Activated CD8-positive, alpha-beta T cell treated with anti-CD3 and anti-CD28 coated beads, Interleukin-2, amount 10 ng/mL, durations not matched to agents 7 days and 5 days (primary cell): ENCODE results near the gene TBC1D17. TPM values are rescaled to one million over a fixed set of nuclear protein-coding genes. Genes with fewer than 3 reads are reported as not detected.

Experiments
- ATAC-seq: fragments of 150-1000 bp; cut with Tn5 transposase; one replicate; pipeline ENCODE4 v1.10.0; 2021; ENCODE audit warnings: moderate library complexity
- CTCF ChIA-PET: fragments of 350-600 bp; sonication (Branson Sonifier 250); formaldehyde crosslinking; loops from one replicate; lab custom pipeline; 2021; ENCODE audit warnings: antibody characterized with exemption; lab: Charles Lee
- POLR2A ChIA-PET: fragments of 350-600 bp; sonication (Branson Sonifier 250); formaldehyde crosslinking; loops from one replicate; lab custom pipeline; 2021; ENCODE audit warnings: antibody characterized with exemption; lab: Charles Lee
- DNase-seq: peaks from one replicate; pipeline ENCODE4 v3.0.0-alpha.2; 2020
- H3K27ac Mint-ChIP-seq: one replicate; pipeline ENCODE4 v1.8.0; 2021; ENCODE audit warnings: mild to moderate bottlenecking, mixed read lengths
- H3K27me3 Mint-ChIP-seq: one replicate; pipeline ENCODE4 v1.8.0; 2021; ENCODE audit warnings: low read depth, mixed read lengths
- H3K36me3 Mint-ChIP-seq: one replicate; pipeline ENCODE4 v1.8.0; 2021; ENCODE audit warnings: low read depth, mixed read lengths
- H3K4me1 Mint-ChIP-seq: one replicate; pipeline ENCODE4 v1.8.0; 2021; ENCODE audit warnings: low read depth, mixed read lengths
- H3K4me3 Mint-ChIP-seq: one replicate; pipeline ENCODE4 v1.8.0; 2021; ENCODE audit warnings: mild to moderate bottlenecking, mixed read lengths
- H3K9me3 Mint-ChIP-seq: one replicate; pipeline ENCODE4 v1.8.0; 2022; ENCODE audit warnings: mixed read lengths; ENCODE audit not compliant: insufficient read depth
- total RNA-seq, 2 experiments: library from RNA; stranded (reverse); gene quantifications; one replicate each; pipeline ENCODE4 v1.2.3, GENCODE V29; 2021

TBC1D17 gene
- total RNA-seq, 2 experiments from 2014 or later, result 28.6 to 30.8 TPM

DNA sequence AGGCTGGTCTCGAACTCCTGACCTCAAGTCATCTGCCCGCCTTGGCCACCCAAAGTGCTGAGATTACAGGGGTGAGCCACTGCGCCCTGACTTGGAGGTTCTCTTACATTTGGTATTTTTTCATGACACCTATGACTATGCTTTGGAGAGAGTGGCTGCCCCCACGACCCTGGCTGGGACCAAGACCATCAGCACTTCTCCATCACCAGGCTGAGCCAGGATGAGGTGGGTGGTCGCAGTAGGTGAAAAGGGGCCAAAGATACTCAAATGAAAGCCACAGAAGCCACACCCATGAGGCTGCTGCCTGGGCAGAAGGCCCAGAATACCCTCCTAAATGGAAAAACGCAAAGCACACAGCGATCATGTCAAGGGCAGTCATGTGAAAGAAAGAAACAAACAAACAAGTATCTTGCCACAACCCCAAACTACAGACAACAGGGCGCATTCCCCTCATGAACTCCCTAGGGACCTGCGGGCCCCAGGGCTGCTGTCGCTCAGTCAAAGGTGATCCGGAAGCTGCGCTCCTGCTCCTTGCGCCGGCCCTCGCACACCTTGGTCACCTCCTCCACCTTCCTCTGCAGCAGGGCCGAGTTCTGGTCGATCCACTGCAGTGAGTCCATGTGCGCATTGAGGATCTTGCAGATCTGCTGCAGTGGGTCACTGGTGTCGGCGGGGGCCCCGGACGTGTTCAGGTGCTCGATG lies 30.4 kb downstream of the TBC1D17 start:
- Mint-ChIP-seq H3K4me1 (peaks cover 26% of the 10 kb centered on the region), H3K4me3 (no peak overlapping the region), H3K36me3 (peaks cover 54% of the 10 kb centered on the region), H3K27me3 (no peaks in the 10 kb centered on the region), H3K27ac (no peak overlapping the region), H3K9me3 (no peaks in the 10 kb centered on the region)
- DNase-seq (no peak), ATAC-seq (no peak)
- POLR2A ChIA-PET, result interaction anchor here (0.9 kb wide), 1 partner anchor 10 kb away, joined by 5 read pairs; the partner anchor contains the start of gene IL4I1
- CTCF ChIA-PET, result no interaction called here

DNA sequence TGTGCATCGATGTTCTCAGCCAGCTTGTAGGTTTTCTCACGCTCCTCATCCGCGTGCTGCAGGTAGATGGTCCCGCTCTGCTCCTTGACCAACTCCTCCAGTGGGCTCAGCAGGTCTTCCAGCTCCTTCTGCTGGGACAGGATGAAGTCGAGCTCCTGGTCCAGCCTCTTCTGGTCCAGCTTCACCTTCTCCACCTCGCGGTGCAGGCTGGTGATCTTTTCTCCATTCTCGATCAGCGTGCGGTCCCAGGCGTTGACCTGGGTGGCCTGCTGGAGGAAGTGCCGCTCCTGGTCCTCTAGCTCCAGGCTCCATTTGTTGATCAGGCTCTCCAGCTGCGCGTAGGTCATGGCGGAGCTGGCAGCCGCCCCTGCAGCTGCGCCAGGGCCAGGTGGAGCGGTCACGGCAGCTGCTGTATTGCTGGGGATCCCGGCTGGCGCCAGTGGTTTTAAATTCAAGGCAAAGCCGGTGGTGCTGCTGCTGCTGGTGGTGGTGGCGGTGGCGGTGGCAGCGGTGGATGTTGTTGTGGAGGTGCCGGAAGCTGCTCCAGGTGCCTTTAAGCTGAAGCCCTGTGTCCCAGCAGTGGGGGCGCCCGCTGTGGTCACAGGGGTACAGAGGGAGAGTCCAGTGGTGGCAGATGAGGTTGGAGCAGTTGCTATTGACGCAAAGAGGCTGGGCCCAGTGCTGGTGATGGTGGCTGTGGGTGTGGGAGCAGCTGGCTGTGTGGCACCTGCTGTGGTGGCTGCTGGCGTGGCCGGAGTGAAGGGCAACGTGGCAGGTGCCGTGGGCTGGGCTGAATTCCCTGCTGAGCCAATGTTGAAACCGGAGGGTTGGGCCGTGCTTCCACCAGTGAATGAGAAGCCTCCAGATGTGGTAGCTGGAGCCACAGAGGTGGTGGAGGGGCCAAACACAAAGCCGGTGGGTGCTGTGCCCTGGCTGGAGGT lies 31.2 kb downstream of the TBC1D17 start:
- Mint-ChIP-seq H3K4me3 (no peak overlapping the region), H3K9me3 (no peaks in the 10 kb centered on the region), H3K27ac (peak overlapping the region; percentile 30), H3K27me3 (no peaks in the 10 kb centered on the region), H3K4me1 (peaks cover 31% of the 10 kb centered on the region), H3K36me3 (peaks cover 63% of the 10 kb centered on the region)
- POLR2A ChIA-PET, result interaction anchor here (0.9 to 1.8 kb wide), 3 partner anchors 9 to 21 kb away, joined by 3 to 7 read pairs (median 5); partner anchors contain the start of genes ATF5, IL4I1 and NUP62
- CTCF ChIA-PET, result no interaction called here
- DNase-seq, result no peak
- ATAC-seq, result no peak

DNA sequence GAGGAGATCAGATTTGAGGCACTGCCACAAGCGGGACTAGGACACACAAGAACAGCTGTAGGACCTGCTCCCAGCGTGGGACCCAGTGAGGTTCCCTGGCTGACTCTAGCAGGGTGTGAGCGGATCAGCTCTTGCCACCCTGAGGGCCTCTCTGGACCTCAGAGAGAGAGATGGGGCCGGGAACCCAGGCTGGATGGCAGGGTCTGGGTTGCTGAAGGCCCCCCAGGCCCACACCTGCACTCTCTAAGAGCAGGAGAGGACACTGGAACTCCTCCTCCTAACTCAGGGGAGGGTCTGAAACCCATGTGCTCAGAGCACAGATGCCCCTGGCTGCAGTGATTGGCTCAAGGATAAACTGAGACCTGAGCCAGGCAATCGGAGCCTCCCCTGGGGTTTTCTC lies 32.7 kb downstream of the TBC1D17 start:
- CTCF ChIA-PET, result no interaction called here

DNA sequence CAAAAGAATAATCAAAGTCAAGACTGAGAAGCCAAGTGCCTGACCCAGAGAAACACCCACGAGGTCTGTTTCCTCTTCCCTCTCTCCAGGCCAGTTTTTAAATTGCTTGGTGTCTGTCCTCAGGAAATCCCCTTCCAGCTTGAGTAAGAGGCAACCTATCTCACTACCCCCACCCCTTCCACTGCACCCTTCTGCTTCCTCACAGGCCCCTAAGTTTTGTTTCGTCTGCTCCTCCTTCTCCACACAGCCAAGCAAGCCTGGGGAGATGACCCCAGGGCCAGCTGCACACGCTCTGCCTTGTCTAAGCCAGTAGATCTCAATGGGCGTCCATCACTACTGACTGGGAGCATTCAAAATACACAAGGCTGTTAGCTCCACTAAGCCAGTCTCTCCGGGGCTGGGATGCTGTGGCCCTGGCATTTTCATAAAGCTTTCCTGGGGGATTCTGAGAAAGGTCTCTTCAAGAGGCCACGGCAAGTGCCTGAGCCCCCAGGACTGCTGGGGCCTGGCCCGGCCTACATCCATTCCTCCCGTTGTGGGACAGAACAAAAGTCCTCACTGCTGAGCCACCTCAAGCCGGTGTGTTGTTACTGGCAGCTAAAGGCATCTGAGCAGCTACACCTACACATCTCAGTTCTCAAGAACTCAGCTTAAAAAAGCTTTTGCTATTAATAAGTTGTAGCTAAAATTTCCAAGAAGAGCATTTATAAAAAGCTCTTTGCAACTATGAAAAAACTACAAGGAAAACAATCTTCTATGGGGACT lies 34.1 kb downstream of the TBC1D17 start:
- DNase-seq, result no peak
- H3K4me1 Mint-ChIP-seq, result peaks cover 31% of the 10 kb centered on the region

More for the DNA sequence above, 32.7 kb downstream of the TBC1D17 start:
- Mint-ChIP-seq H3K4me3 (no peak overlapping the region), H3K27me3 (no peaks in the 10 kb centered on the region), H3K9me3 (no peaks in the 10 kb centered on the region), H3K36me3 (peaks cover 74% of the 10 kb centered on the region), H3K4me1 (peaks cover 30% of the 10 kb centered on the region), H3K27ac (no peak overlapping the region)
- no peak for DNase-seq
- ATAC-seq, result no peak
- POLR2A ChIA-PET, result interaction anchor here (0.6 to 1.8 kb wide), 4 partner anchors 10 to 319 kb away, joined by 3 to 7 read pairs (median 4); partner anchors contain the start of genes ATF5 and NUP62

DNA sequence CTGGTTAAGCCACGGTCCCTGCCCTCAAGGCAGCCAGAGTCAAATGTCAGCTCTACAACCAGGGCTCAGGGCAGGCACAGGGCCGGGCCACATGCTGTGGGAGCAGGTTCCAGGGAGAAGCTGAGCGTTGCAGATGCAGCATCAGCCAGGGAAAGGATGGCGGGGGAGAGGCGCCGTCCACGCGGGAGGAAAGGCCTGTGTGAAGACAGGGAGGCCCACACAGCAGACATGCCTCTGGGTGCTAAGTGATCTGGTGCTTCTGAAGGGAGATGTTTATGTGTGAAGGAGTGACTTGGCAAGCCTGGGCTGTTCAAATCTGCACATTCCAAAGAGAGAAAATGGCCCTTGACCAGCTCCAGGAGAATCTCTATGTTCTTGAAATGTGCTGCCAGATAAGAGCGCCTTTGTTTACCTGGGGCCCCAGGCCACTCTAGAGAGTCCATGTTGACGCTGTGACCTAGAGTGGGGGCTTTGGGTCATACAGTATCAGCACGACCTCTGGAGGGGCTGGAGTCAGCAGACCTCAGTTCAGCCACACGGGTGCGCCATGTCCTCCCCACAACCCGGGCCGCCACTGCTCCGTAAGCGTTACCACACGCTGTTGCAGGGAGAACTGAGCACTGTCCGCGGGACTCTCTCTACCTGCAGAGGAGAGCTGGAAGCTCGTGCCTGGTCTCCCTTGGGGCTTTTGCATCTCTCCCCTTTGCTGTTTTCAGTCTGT lies 35.6 kb downstream of the TBC1D17 start:
- Mint-ChIP-seq H3K9me3 (no peaks in the 10 kb centered on the region), H3K27me3 (no peaks in the 10 kb centered on the region), H3K4me1 (peaks cover 34% of the 10 kb centered on the region), H3K36me3 (peaks cover 70% of the 10 kb centered on the region), H3K4me3 (no peak overlapping the region), H3K27ac (no peak overlapping the region)
- no peak for ATAC-seq
- no peak for DNase-seq
- ChIA-PET CTCF (interaction anchor here (2.3 kb wide), 1 partner anchor 15 kb away, joined by 6 read pairs; no protein-coding TSS in a partner anchor), POLR2A (interaction anchor here (1.1 kb wide), 1 partner anchor 16 kb away, joined by 3 read pairs; the partner anchor contains the start of genes ATF5 and NUP62)

More for the DNA sequence above, 34.1 kb downstream of the TBC1D17 start:
- no peak for ATAC-seq
- CTCF ChIA-PET, result interaction anchor here (1.1 to 1.5 kb wide), 2 partner anchors 11 to 17 kb away, joined by 4 to 5 read pairs; partner anchors contain the start of genes ATF5 and NUP62
- H3K27me3 Mint-ChIP-seq, result no peaks in the 10 kb centered on the region
- H3K36me3 Mint-ChIP-seq, result peaks cover 74% of the 10 kb centered on the region
- no peak overlapping the region for H3K4me3 Mint-ChIP-seq
- POLR2A ChIA-PET, result interaction anchor here (0.6 to 1.7 kb wide), 6 partner anchors 9 to 34 kb away, joined by 3 to 16 read pairs (median 4); partner anchors contain the start of genes AKT1S1, ATF5, NUP62 and TBC1D17
- peak overlapping the region; percentile 44 for H3K27ac Mint-ChIP-seq
- no peaks in the 10 kb centered on the region for H3K9me3 Mint-ChIP-seq

- H3K36me3 Mint-ChIP-seq, result peaks cover 70% of the 10 kb centered on the region
These were observed 36.2 kb downstream of the TBC1D17 start for GRCh38 chr19:49913720-49914119.

DNA sequence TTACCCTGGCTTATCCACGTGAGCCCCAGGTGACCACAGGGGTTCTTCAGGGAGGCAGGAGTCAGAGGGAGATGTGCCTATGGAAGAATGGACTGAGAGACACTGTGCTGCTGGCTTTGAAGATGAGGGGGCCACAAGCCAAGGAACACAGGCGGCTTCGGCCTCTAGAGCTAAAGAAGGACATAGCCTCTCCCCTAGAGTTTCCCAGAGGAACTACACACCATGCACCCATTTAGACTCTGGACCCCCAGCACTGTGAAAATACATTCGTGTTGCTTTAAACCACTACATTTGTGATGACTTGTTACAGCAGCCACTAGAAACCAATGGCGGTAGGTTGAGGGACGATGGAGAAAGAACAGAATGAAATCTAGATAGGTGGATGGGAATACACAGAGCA lies 37.8 kb downstream of the TBC1D17 start:
- DNase-seq, result no peak
- H3K27ac Mint-ChIP-seq, result no peak overlapping the region
- POLR2A ChIA-PET, result no interaction called here
- no peak for ATAC-seq
- H3K27me3 Mint-ChIP-seq, result no peaks in the 10 kb centered on the region
- peaks cover 66% of the 10 kb centered on the region for H3K36me3 Mint-ChIP-seq
- CTCF ChIA-PET, result interaction anchor here (1.1 to 1.3 kb wide), 2 partner anchors 16 to 46 kb away, joined by 3 to 5 read pairs; no protein-coding TSS in a partner anchor
- no peak overlapping the region for H3K4me3 Mint-ChIP-seq
- peaks cover 37% of the 10 kb centered on the region for H3K4me1 Mint-ChIP-seq
- no peaks in the 10 kb centered on the region for H3K9me3 Mint-ChIP-seq

More at GRCh38 chr19:49913720-49914119, 36.2 kb downstream of the TBC1D17 start:
- CTCF ChIA-PET, result interaction anchor here (1.3 to 2.3 kb wide), 2 partner anchors 14 to 45 kb away, joined by 3 to 6 read pairs; no protein-coding TSS in a partner anchor
- Mint-ChIP-seq H3K27ac (no peak overlapping the region), H3K9me3 (no peaks in the 10 kb centered on the region), H3K4me1 (peaks cover 34% of the 10 kb centered on the region), H3K4me3 (no peak overlapping the region), H3K27me3 (no peaks in the 10 kb centered on the region)
- POLR2A ChIA-PET, result interaction anchor here (1.1 kb wide), 1 partner anchor 16 kb away, joined by 3 read pairs; the partner anchor contains the start of genes ATF5 and NUP62
- ATAC-seq (no peak), DNase-seq (no peak)

GRCh38 chr19:49916839-49917733 lies 39.6 kb downstream of the TBC1D17 start:
- POLR2A ChIA-PET, result interaction anchor here (0.8 to 1.0 kb wide), 2 partner anchors 11 to 13 kb away, joined by 3 to 4 read pairs; no protein-coding TSS in a partner anchor
- CTCF ChIA-PET, result interaction anchor here (0.7 kb wide), 1 partner anchor 240 kb away, joined by 3 read pairs; the partner anchor contains the start of gene PRMT1
- Mint-ChIP-seq H3K4me3 (no peak overlapping the region), H3K4me1 (peaks cover 41% of the 10 kb centered on the region), H3K27me3 (no peaks in the 10 kb centered on the region), H3K27ac (no peak overlapping the region), H3K9me3 (no peaks in the 10 kb centered on the region), H3K36me3 (peaks cover 71% of the 10 kb centered on the region)
- ATAC-seq (no peak), DNase-seq (no peak)

- Mint-ChIP-seq H3K4me1 (peaks cover 39% of the 10 kb centered on the region), H3K36me3 (peaks cover 68% of the 10 kb centered on the region)
- no peak for DNase-seq
These were observed 40.6 kb downstream of the TBC1D17 start for GRCh38 chr19:49918089-49918488.

More at GRCh38 chr19:49918089-49918488, 40.6 kb downstream of the TBC1D17 start:
- Mint-ChIP-seq H3K27ac (no peak overlapping the region), H3K4me3 (no peak overlapping the region), H3K27me3 (no peaks in the 10 kb centered on the region), H3K9me3 (no peaks in the 10 kb centered on the region)
- ChIA-PET POLR2A (interaction anchor here (1.0 kb wide), 1 partner anchor 10 kb away, joined by 4 read pairs; no protein-coding TSS in a partner anchor), CTCF (interaction anchor here (1.7 kb wide), 1 partner anchor 10 kb away, joined by 4 read pairs; no protein-coding TSS in a partner anchor)
- no peak for ATAC-seq
